GM12878 (cell line): ENCODE measurements around the gene SRM. TPM values are rescaled to one million over a fixed set of nuclear protein-coding genes. Genes with fewer than 3 reads are reported as not detected.

Source experiments
- ASH2L ChIP-seq: fragments of 300-600, 200-600 bp; sonication (generic); IDR thresholded peaks from 2 replicates; pipeline ENCODE4 v1.6.1; 2017; ENCODE audit warnings: low read depth, mild to moderate bottlenecking, borderline replicate concordance
- CHD2 ChIP-seq: IDR thresholded peaks from 2 replicates; pipeline ENCODE4 v1.6.1; 2011; ENCODE audit warnings: low read depth, low read length, improper control_type of control experiment, borderline replicate concordance
- CREB1 ChIP-seq: IDR thresholded peaks from 2 replicates; pipeline ENCODE4 v1.6.1; 2012; ENCODE audit warnings: low read depth, mild to moderate bottlenecking, inconsistent platforms
- CTCF ChIP-seq, 3 experiments: IDR thresholded peaks in 2 of 3; conservative IDR thresholded peaks in 1 of 3; 2 replicates each; pipeline ENCODE4 v1.5.1; 2011; ENCODE audit warnings: low read depth in 3 of 3, low read length in 3 of 3, mild to moderate bottlenecking in 3 of 3, control low read depth in 2 of 3, moderate library complexity in 2 of 3, inconsistent platforms in 1 of 3, mixed read lengths in 1 of 3; ENCODE audit not compliant: control insufficient read depth in 2 of 3, insufficient read depth in 1 of 3; ENCODE audit errors: extremely low read depth in 1 of 3
- GABPA ChIP-seq: IDR thresholded peaks from 2 replicates; pipeline ENCODE4 v1.6.1; 2014; ENCODE audit warnings: antibody characterized with exemption, low read depth, mild to moderate bottlenecking, inconsistent platforms
- IRF3 ChIP-seq: fragments of 450-650 bp; IDR thresholded peaks from 2 replicates; pipeline ENCODE4 v1.6.1; 2014; ENCODE audit warnings: mild to moderate bottlenecking
- NKRF ChIP-seq: fragments of 450-650 bp; conservative IDR thresholded peaks from 2 replicates; pipeline ENCODE4 v1.6.1; 2017; ENCODE audit warnings: mild to moderate bottlenecking, moderate library complexity
- PAX8 ChIP-seq: fragments of 450-650 bp; IDR thresholded peaks from 2 replicates; pipeline ENCODE4 v1.6.1; 2017; ENCODE audit warnings: mild to moderate bottlenecking, moderate library complexity
- POLR2A ChIP-seq: IDR thresholded peaks from 2 replicates; pipeline ENCODE4 v1.6.1; 2011; ENCODE audit warnings: low read depth, mild to moderate bottlenecking, low read length
- RAD21 ChIP-seq: IDR thresholded peaks from 2 replicates; pipeline ENCODE4 v1.6.1; 2011; ENCODE audit warnings: mild to moderate bottlenecking, low read depth, low read length, moderate library complexity; ENCODE audit not compliant: insufficient read depth
- RB1 ChIP-seq: fragments of 450-650 bp; formaldehyde crosslinking; IDR thresholded peaks from 2 replicates; pipeline ENCODE4 v1.6.1; 2017; ENCODE audit warnings: mild to moderate bottlenecking, borderline replicate concordance
- RCOR1 ChIP-seq: conservative IDR thresholded peaks from 2 replicates; pipeline ENCODE4 v1.6.1; 2012; ENCODE audit warnings: low read depth, low read length, improper control_type of control experiment
- RFX5 ChIP-seq: IDR thresholded peaks from 2 replicates; pipeline ENCODE4 v1.6.1; 2011; ENCODE audit warnings: low read depth, low read length, improper control_type of control experiment
- SKIL ChIP-seq: fragments of 450-650 bp; IDR thresholded peaks from 2 replicates; pipeline ENCODE4 v1.6.1; 2017; ENCODE audit warnings: mild to moderate bottlenecking, low read depth, inconsistent platforms; ENCODE audit not compliant: poor library complexity, severe bottlenecking
- SREBF1 ChIP-seq: IDR thresholded peaks from 2 replicates; pipeline ENCODE4 v1.6.1; 2012; ENCODE audit warnings: mild to moderate bottlenecking, low read length
- YY1 ChIP-seq: IDR thresholded peaks from 2 replicates; pipeline ENCODE4 v1.6.1; 2011; ENCODE audit warnings: low read depth, mild to moderate bottlenecking, low read length
- ZBTB40 ChIP-seq: fragments of 450-650 bp; IDR thresholded peaks from 2 replicates; pipeline ENCODE4 v1.6.1; 2016; ENCODE audit warnings: mild to moderate bottlenecking, moderate library complexity, borderline replicate concordance
- ZNF274 ChIP-seq: IDR thresholded peaks from one replicate; pipeline ENCODE4 v1.8.0; 2011; ENCODE audit not compliant: insufficient read length, insufficient read depth
- polyA plus RNA-seq, 11 experiments: library from polyadenylated mRNA; depleted of rRNA in 4 of 11; unstranded in 6 of 11; stranded (reverse) in 5 of 11; fragments of >200 nt; fragmentation: Nextera tagmentation in 4 of 11; fragmentation: Illumina TruSeq in 1 of 11; extraction: Ambion mirVana in 4 of 11; extraction: Trizol in 1 of 11; gene quantifications; 1 replicate in 1 of 11; 2 replicates in 10 of 11; pipeline versions ENCODE4 v1.2.1 to v1.2.3, GENCODE V29; 2011 to 2016; ENCODE audit warnings: inconsistent platforms in 2 of 11, missing spikeins in 2 of 11, low read depth in 1 of 11
- total RNA-seq, 4 experiments: library from RNA; depleted of rRNA in 3 of 4; stranded (reverse); fragments of >200 nt in 3 of 4; fragmentation: Illumina TruSeq in 1 of 4; extraction: Trizol in 1 of 4; gene quantifications; 2 replicates each; pipeline versions ENCODE4 v1.2.1 to v1.2.3, GENCODE V29; 2013 to 2021

Gene SRM
- total and polyA plus RNA-seq, 10 of the 15 experiments (the other 5 are each of a cell fraction or from before 2014, with no cell fraction given): 16.7 to 255 (median 81.2) TPM

GRCh38 chr1:11012260-11013159 lies 47.3 kb downstream of the SRM start, which contains the start of gene TARDBP (continued):
- TF ChIP-seq IRF3 (0 out of 2 replicates have a peak, but pooled peaks have one; percentile 39), RFX5 (no peak), ZNF274 (no peak), CREB1 (peak; percentile 57), GABPA (no peak), YY1 (peak; percentile 97), ASH2L (peak; percentile 99), ZBTB40 (peak; percentile 64; the same call in 1 of the 2 replicates), CHD2 (peak; percentile 97), PAX8 (no peak), NKRF (peak; percentile 68; the same call in 1 of the 2 replicates), POLR2A (peak; percentile 98), SKIL (peak; percentile 98), SREBF1 (peak; percentile 98), RB1 (peak; percentile 85; the same call in 1 of the 2 replicates), CTCF (IDR thresholded peaks at IDR 0.05 in 2 of 3, conservative IDR thresholded peaks at IDR 0.05 in 1 of 3; ENCODE audit: control insufficient read depth in 2 of 3, extremely low read depth in 1 of 3, insufficient read depth in 1 of 3, low read depth in 3 of 3, low read length in 3 of 3) (no peak), RAD21 (no peak), RCOR1 (0 out of 2 replicates have a peak, but pooled peaks have one; percentile 45)
